ENCODE data around the gene PTPRS. TPM values are rescaled to one million over a fixed set of nuclear protein-coding genes. Genes with fewer than 3 reads are reported as not detected.

PTPRS gene
- total and polyA plus RNA-seq, 2 of the 13 experiments (the other 11 are each of a cell fraction or from before 2014, with no cell fraction given), result 32.7 to 43.9 TPM

GRCh38 chr19:5334824-5335500 lies 5.7 kb downstream of the PTPRS start:
- 95% methylated on average over 31 of the region's 32 CpGs for WGBS (ENCODE audit: low lambda C conversion rate)
- BruUV-seq (replicated peaks), result no TSS peak
- Histone ChIP-seq H3K79me2 (ENCODE audit: insufficient read depth, low read length) (no peaks in the 10 kb centered on the region), H4K20me1 (ENCODE audit: insufficient read depth, low read length) (peaks cover 9% of the 10 kb centered on the region; the same call in 1 of the 2 replicates), H3K9ac (ENCODE audit: insufficient read depth, low read depth, low read length) (no peak overlapping the region), H3K9me3 (ENCODE audit: low read length) (no peaks in the 10 kb centered on the region), H3K4me1 (ENCODE audit: insufficient read depth, low read length) (peaks cover 12% of the 10 kb centered on the region), H2AFZ (ENCODE audit: low read length) (no peak overlapping the region), H3K36me3 (replicated peaks in 1 of 2; ENCODE audit: control insufficient read depth in 1 of 2, insufficient read depth in 2 of 2, low read length in 2 of 2) (no peaks in the 10 kb centered on the region), H3K27ac (ENCODE audit: extremely low read length, insufficient read depth, low read length) (no peak overlapping the region), H3K4me3 (replicated peaks in 1 of 3; ENCODE audit: insufficient read depth in 1 of 3, low read depth in 2 of 3, low read length in 3 of 3) (no peak overlapping the region), H3K27me3 (ENCODE audit: control insufficient read depth in 1 of 2, insufficient read depth in 2 of 2, low read length in 2 of 2) (no peaks in the 10 kb centered on the region), H3K4me2 (ENCODE audit: low read depth, low read length) (no peak overlapping the region)
- in situ Hi-C loops (cut with HindIII; ENCODE audit: extremely low pct_ligation_motif_present, low pct_unique_long_range_greater_than_20kb), result no loop called here
- ChIA-PET POLR2A (no interaction called here), CTCF (ENCODE audit: low intra/inter-chr PET ratio, low total read pairs) (no interaction called here)
- no peak for ATAC-seq
- TF ChIP-seq ZNF790 (CRISPR knock-in tag; IDR thresholded peaks at IDR 0.05; ENCODE audit: borderline replicate concordance) (no peak), ZNF768 (CRISPR knock-in tag; IDR thresholded peaks at IDR 0.05) (peak; percentile 95)
- DNase-seq (ENCODE audit: low spot score), result no peak
- intact Hi-C loops (cut with micrococcal nuclease; ENCODE audit: unreplicated experiment), result no loop called here
- FAIRE-seq, result no peak

- no TSS peak for BruUV-seq (replicated peaks)
- CTCF ChIA-PET (ENCODE audit: low intra/inter-chr PET ratio, low total read pairs), result no interaction called here
These were observed 6.3 kb downstream of the PTPRS start for GRCh38 chr19:5334366-5334739.

More at GRCh38 chr19:5334366-5334739, 6.3 kb downstream of the PTPRS start:
- Histone ChIP-seq H3K36me3 (replicated peaks in 1 of 2; ENCODE audit: control insufficient read depth in 1 of 2, insufficient read depth in 2 of 2, low read length in 2 of 2) (no peaks in the 10 kb centered on the region), H3K4me3 (replicated peaks in 1 of 3; ENCODE audit: insufficient read depth in 1 of 3, low read depth in 2 of 3, low read length in 3 of 3) (no peak overlapping the region), H3K79me2 (ENCODE audit: insufficient read depth, low read length) (no peaks in the 10 kb centered on the region), H4K20me1 (ENCODE audit: insufficient read depth, low read length) (peaks cover 9% of the 10 kb centered on the region; the same call in 1 of the 2 replicates), H3K27ac (ENCODE audit: extremely low read length, insufficient read depth, low read length) (no peak overlapping the region), H3K4me1 (ENCODE audit: insufficient read depth, low read length) (peaks cover 9% of the 10 kb centered on the region), H3K9ac (ENCODE audit: insufficient read depth, low read depth, low read length) (no peak overlapping the region), H2AFZ (ENCODE audit: low read length) (no peak overlapping the region), H3K27me3 (ENCODE audit: control insufficient read depth in 1 of 2, insufficient read depth in 2 of 2, low read length in 2 of 2) (no peaks in the 10 kb centered on the region), H3K9me3 (ENCODE audit: low read length) (no peaks in the 10 kb centered on the region), H3K4me2 (ENCODE audit: low read depth, low read length) (no peak overlapping the region)
- 88% methylated on average over 8 of the region's 10 CpGs for WGBS (ENCODE audit: low lambda C conversion rate)
- TF ChIP-seq ZMYM3 (CRISPR knock-in tag; IDR thresholded peaks at IDR 0.05) (peak; percentile 68), ZNF768 (CRISPR knock-in tag; IDR thresholded peaks at IDR 0.05) (peak; percentile 98), CBX2 (IDR thresholded peaks at IDR 0.05; ENCODE audit: low read depth, low read length) (no peak), CBX2 (CRISPR knock-in tag; IDR thresholded peaks at IDR 0.05; ENCODE audit: low read depth) (no peak)
- in situ Hi-C loops (cut with HindIII; ENCODE audit: extremely low pct_ligation_motif_present, low pct_unique_long_range_greater_than_20kb) (no loop called here), intact Hi-C loops (cut with micrococcal nuclease; ENCODE audit: unreplicated experiment) (no loop called here)
- DNase-seq (ENCODE audit: low spot score) (no peak), FAIRE-seq (no peak), ATAC-seq (no peak)
- POLR2A ChIA-PET, result no interaction called here

Measured in HepG2 (cell line).